ENCODE results near the gene PERM1. TPM values are rescaled to one million over a fixed set of nuclear protein-coding genes. Genes with fewer than 3 reads are reported as not detected.
A peak's percentile ranks its signal among the peaks of the same experiment; 100 is the strongest.

Gene PERM1
- total and polyA plus RNA-seq, 2 of the 8 experiments (the other 6 are each of a cell fraction or from before 2014, with no cell fraction given): not detected

GRCh38 chr1:997993-998744 is 16.3 kb upstream of the PERM1 start:
- no peak overlapping the region for H3K27ac ChIP-seq (ENCODE audit: low read depth, low read length)
- H2BK15ac ChIP-seq (ENCODE audit: low read length): no peak overlapping the region
- no peak overlapping the region for H2AFZ ChIP-seq (ENCODE audit: low read length)
- no peak overlapping the region for H3K23ac ChIP-seq (ENCODE audit: insufficient read length)
- ChIA-PET POLR2A (ENCODE audit: partially characterized antibody) (interaction anchor here (1.0 to 2.6 kb wide), 5 partner anchors 16 to 57 kb away, joined by 3 to 20 read pairs (median 4); partner anchors contain the start of gene PERM1), CTCF (ENCODE audit: partially characterized antibody) (interaction anchor here (0.6 to 3.6 kb wide), 8 partner anchors 9 to 124 kb away, joined by 3 to 40 read pairs (median 4); partner anchors contain the start of genes AGRN and PERM1)
- H4K8ac ChIP-seq (ENCODE audit: extremely low read depth, insufficient read depth, low read length): no peak overlapping the region; the same call in 1 of the 2 replicates
- peak overlapping the region; percentile 3; the same call in 1 of the 2 replicates for H2BK12ac ChIP-seq (ENCODE audit: low read depth, low read length)
- peak overlapping the region; percentile 93 for H3K18ac ChIP-seq (ENCODE audit: extremely low read depth, low read length)
- peaks cover 0 to 18% (median 0%) of the 10 kb centered on the region in 4 experiments; a peak in 1 of 8 replicates for H3K36me3 ChIP-seq (ENCODE audit: control insufficient read depth in 2 of 4, insufficient read depth in 4 of 4, low read length in 3 of 4)
- H3K23me2 ChIP-seq (ENCODE audit: low read depth, low read length): peaks cover 13% of the 10 kb centered on the region; the same call in 1 of the 2 replicates
- H4K5ac ChIP-seq (ENCODE audit: insufficient read length, low read depth, low read length): no peak overlapping the region
- H2BK20ac ChIP-seq (ENCODE audit: low read length): no peak overlapping the region
- peak overlapping the region; percentile 8 to 77 (median 35); a peak in 6 of 8 replicates for H3K4me3 ChIP-seq (ENCODE audit: extremely low read depth in 1 of 4, insufficient read depth in 2 of 4, low read depth in 3 of 4, low read length in 4 of 4)
- no peak overlapping the region for H3K9ac ChIP-seq (replicated peaks in 1 of 4; ENCODE audit: extremely low read depth in 1 of 4, low read depth in 3 of 4, low read length in 3 of 4)
- H3K9me3 ChIP-seq (ENCODE audit: insufficient read depth in 2 of 2, low read depth in 1 of 2, low read length in 1 of 2): no peaks in the 10 kb centered on the region; a peak in 1 of 4 replicates
- peaks cover 0 to 8% of the 10 kb centered on the region in 2 experiments for H4K20me1 ChIP-seq (replicated peaks in 1 of 2; ENCODE audit: control insufficient read depth in 1 of 2, insufficient read depth in 2 of 2, low read length in 2 of 2)
- H3K79me1 ChIP-seq (ENCODE audit: low read depth, low read length): no peaks in the 10 kb centered on the region
- peak in 1 of 2 experiments; percentile 63 for DNase-seq (ENCODE audit: low read depth in 1 of 2, low spot score in 2 of 2)
- no peak for FAIRE-seq
- H3K4me2 ChIP-seq (ENCODE audit: insufficient read depth in 1 of 2, low read depth in 2 of 2, low read length in 2 of 2): peak overlapping the region; percentile 56 to 65
- peaks cover 47 to 80% (median 69%) of the 10 kb centered on the region in 4 experiments for H3K27me3 ChIP-seq (replicated peaks in 1 of 4; ENCODE audit: control insufficient read depth in 3 of 4, extremely low read depth in 1 of 4, insufficient read depth in 3 of 4, low read length in 3 of 4)
- H2BK5ac ChIP-seq (ENCODE audit: low read depth, low read length): no peak overlapping the region
- H4K91ac ChIP-seq (replicated peaks; ENCODE audit: insufficient read length, low read length): peak overlapping the region; percentile 40
- no peak overlapping the region for H2BK120ac ChIP-seq (replicated peaks; ENCODE audit: low read depth, low read length)
- H3K14ac ChIP-seq (ENCODE audit: insufficient read length): no peak overlapping the region
- H3K4me1 ChIP-seq (replicated peaks in 1 of 4; ENCODE audit: control insufficient read depth in 3 of 4, insufficient read depth in 4 of 4, low read length in 3 of 4): peaks cover 0 to 22% (median 12%) of the 10 kb centered on the region in 4 experiments; a peak in 6 of 7 replicates
- 19% methylated on average over 57 of the region's 75 CpGs; no CpG with 5 or more reads in 1 of the 2 experiments for WGBS, 2 experiments (ENCODE audit: extremely low coverage in 1 of 2, insufficient coverage in 1 of 2, insufficient read length in 1 of 2, insufficient replicate concordance in 2 of 2, low coverage in 1 of 2, low lambda C conversion rate in 2 of 2, missing lambda C conversion rate in 1 of 2)
- H3K79me2 ChIP-seq (ENCODE audit: control insufficient read depth in 1 of 2, insufficient read depth in 2 of 2, low read length in 2 of 2): no peaks in the 10 kb centered on the region
- peak overlapping the region; percentile 69 for H3K4ac ChIP-seq (replicated peaks; ENCODE audit: insufficient read length, low read depth, low read length)
- no peak overlapping the region for H2AK5ac ChIP-seq (ENCODE audit: low read depth, low read length)
- no peak overlapping the region for H3K56ac ChIP-seq (replicated peaks; ENCODE audit: insufficient read length, low read depth, low read length)
- TF ChIP-seq BACH1 (IDR thresholded peaks at IDR 0.05; ENCODE audit: low read length): no peak
- TF ChIP-seq CTCF (IDR thresholded peaks at IDR 0.05; ENCODE audit: control extremely low read depth in 1 of 3, insufficient read depth in 1 of 3, low read depth in 1 of 3, low read length in 3 of 3): peak in 1 of 3 experiments; percentile 18; a peak in 1 of 4 replicates
- TF ChIP-seq MAFK (IDR thresholded peaks at IDR 0.05; ENCODE audit: low read depth, low read length): no peak
- TF ChIP-seq TEAD4 (IDR thresholded peaks at IDR 0.05; ENCODE audit: low read depth, low read length): no peak
- TF ChIP-seq POLR2A (IDR thresholded peaks at IDR 0.05; ENCODE audit: control extremely low read depth in 1 of 2, low read depth in 2 of 2, low read length in 2 of 2): no peak
- TF ChIP-seq SIN3A (conservative IDR thresholded peaks at IDR 0.05 in 1 of 2, IDR thresholded peaks at IDR 0.05 in 1 of 2; ENCODE audit: low read depth in 1 of 2, low read length in 2 of 2): no peak
- TF ChIP-seq SIRT6 (IDR thresholded peaks at IDR 0.05; ENCODE audit: low read length): no peak
- TF ChIP-seq EZH2 (IDR thresholded peaks at IDR 0.05; ENCODE audit: low read depth, low read length, severe bottlenecking): peak; percentile 18
- TF ChIP-seq TBP (IDR thresholded peaks at IDR 0.05; ENCODE audit: low read depth, low read length): no peak
